H9 (cell line): Measurements from ENCODE around the gene POU6F2. TPM values are rescaled to one million over a fixed set of nuclear protein-coding genes. Genes with fewer than 3 reads are reported as not detected.
A peak's percentile ranks its signal among the peaks of the same experiment; 100 is the strongest.

ENCODE experiments used
- DNase-seq: peaks from one replicate; pipeline ENCODE4 v3.0.0-alpha.2; 2017
- H2AFZ ChIP-seq: one replicate; pipeline ENCODE4 v1.6.1; 2013; ENCODE audit warnings: mild to moderate bottlenecking, low read length, control low read depth, moderate library complexity
- H2AK5ac ChIP-seq: 2 replicates; pipeline ENCODE4 v1.6.1; 2013; ENCODE audit warnings: low read length, control low read depth, mixed read lengths; ENCODE audit not compliant: insufficient read length
- H2BK120ac ChIP-seq: one replicate; pipeline ENCODE4 v1.6.1; 2013; ENCODE audit warnings: low read depth, mild to moderate bottlenecking, low read length, control low read depth, inconsistent platforms; ENCODE audit not compliant: poor library complexity, severe bottlenecking
- H2BK12ac ChIP-seq: 2 replicates; pipeline ENCODE4 v1.6.1; 2013; ENCODE audit warnings: low read length, control low read depth, mixed read lengths, low read depth; ENCODE audit not compliant: insufficient read length
- H2BK15ac ChIP-seq: 2 replicates; pipeline ENCODE4 v1.6.1; 2013; ENCODE audit warnings: low read depth, low read length, control low read depth
- H2BK20ac ChIP-seq: one replicate; pipeline ENCODE4 v1.6.1; 2013; ENCODE audit warnings: low read depth, mild to moderate bottlenecking, low read length, control low read depth, inconsistent platforms; ENCODE audit not compliant: poor library complexity, severe bottlenecking
- H2BK5ac ChIP-seq: 2 replicates; pipeline ENCODE4 v1.6.1; 2013; ENCODE audit warnings: low read length, control low read depth, mixed read lengths; ENCODE audit not compliant: insufficient read length
- H3K14ac ChIP-seq: 2 replicates; pipeline ENCODE4 v1.6.1; 2013; ENCODE audit warnings: low read length, control low read depth; ENCODE audit not compliant: insufficient read depth
- H3K18ac ChIP-seq: 2 replicates; pipeline ENCODE4 v1.6.1; 2013; ENCODE audit warnings: low read depth, mild to moderate bottlenecking, mixed read lengths, low read length, control low read depth; ENCODE audit not compliant: insufficient read length
- H3K23ac ChIP-seq: 2 replicates; pipeline ENCODE4 v1.6.1; 2013; ENCODE audit warnings: low read length, control low read depth, mixed read lengths, low read depth; ENCODE audit not compliant: insufficient read length
- H3K23me2 ChIP-seq: 2 replicates; pipeline ENCODE4 v1.6.1; 2013; ENCODE audit warnings: low read depth, mild to moderate bottlenecking, mixed read lengths, low read length, control low read depth; ENCODE audit not compliant: insufficient read length, poor library complexity, severe bottlenecking
- H3K27ac ChIP-seq: 2 replicates; pipeline ENCODE4 v1.5.1; 2013; ENCODE audit warnings: low read length, control low read depth, mixed read lengths, low read depth; ENCODE audit not compliant: insufficient read length
- H3K27me3 ChIP-seq: 2 replicates; pipeline ENCODE4 v1.6.1; 2013; ENCODE audit warnings: low read length, control low read depth, inconsistent platforms; ENCODE audit not compliant: insufficient read depth
- H3K4ac ChIP-seq: 2 replicates; pipeline ENCODE4 v1.6.1; 2013; ENCODE audit warnings: low read depth, mild to moderate bottlenecking, control low read depth, inconsistent platforms, low read length, moderate library complexity
- H3K4me1 ChIP-seq: 2 replicates; pipeline ENCODE4 v1.6.1; 2013; ENCODE audit warnings: low read length, control low read depth, inconsistent platforms; ENCODE audit not compliant: insufficient read depth
- H3K4me2 ChIP-seq: 2 replicates; pipeline ENCODE4 v1.6.1; 2013; ENCODE audit warnings: low read length, control low read depth, mixed read lengths; ENCODE audit not compliant: insufficient read length, insufficient read depth
- H3K56ac ChIP-seq: 2 replicates; pipeline ENCODE4 v1.6.1; 2013; ENCODE audit warnings: low read depth, mild to moderate bottlenecking, mixed read lengths, low read length, control low read depth; ENCODE audit not compliant: insufficient read length
- H3K79me1 ChIP-seq: 2 replicates; pipeline ENCODE4 v1.6.1; 2013; ENCODE audit warnings: low read depth, mild to moderate bottlenecking, moderate library complexity, low read length, control low read depth, inconsistent platforms; ENCODE audit not compliant: insufficient read depth, poor library complexity, severe bottlenecking
- H3K79me2 ChIP-seq: 2 replicates; pipeline ENCODE4 v1.6.1; 2013; ENCODE audit warnings: low read length, control low read depth, inconsistent platforms; ENCODE audit not compliant: insufficient read depth
- H3K9ac ChIP-seq: 2 replicates; pipeline ENCODE4 v1.6.1; 2013; ENCODE audit warnings: low read length, control low read depth, mixed read lengths; ENCODE audit not compliant: insufficient read length; ENCODE audit errors: extremely low read depth
- H3K9me3 ChIP-seq: one replicate; pipeline ENCODE4 v1.6.1; 2013; ENCODE audit warnings: low read depth, low read length, inconsistent platforms; ENCODE audit not compliant: control insufficient read depth
- H3T11ph ChIP-seq: one replicate; pipeline ENCODE4 v1.6.1; 2013; ENCODE audit warnings: mild to moderate bottlenecking, low read length, control low read depth, inconsistent platforms
- H4K20me1 ChIP-seq: one replicate; pipeline ENCODE4 v1.6.1; 2013; ENCODE audit not compliant: control insufficient read depth, insufficient read length, insufficient read depth
- H4K5ac ChIP-seq: 2 replicates; pipeline ENCODE4 v1.6.1; 2013; ENCODE audit warnings: low read depth, mild to moderate bottlenecking, mixed read lengths, low read length, control low read depth; ENCODE audit not compliant: insufficient read length
- H4K8ac ChIP-seq: replicated peaks from 2 replicates; pipeline ENCODE4 v1.6.1; 2013; ENCODE audit warnings: low read length, control low read depth, mixed read lengths, low read depth; ENCODE audit not compliant: insufficient read length
- H4K91ac ChIP-seq: 2 replicates; pipeline ENCODE4 v1.6.1; 2013; ENCODE audit warnings: low read depth, mild to moderate bottlenecking, moderate library complexity, mixed read lengths, low read length, control low read depth; ENCODE audit not compliant: insufficient read length
- H3K27ac Mint-ChIP-seq, 3 experiments: 2 replicates in 2 of 3; 3 replicates in 1 of 3; pipeline ENCODE4 v1.8.0; 2020 to 2021; ENCODE audit warnings: mixed read lengths in 3 of 3, mild to moderate bottlenecking in 1 of 3, moderate library complexity in 1 of 3
- H3K27me3 Mint-ChIP-seq: 2 replicates; pipeline ENCODE4 v1.8.0; 2021; ENCODE audit warnings: low read depth, mild to moderate bottlenecking, moderate library complexity, mixed read lengths
- H3K36me3 Mint-ChIP-seq, 3 experiments: 2 replicates in 2 of 3; 3 replicates in 1 of 3; pipeline ENCODE4 v1.8.0; 2020 to 2021; ENCODE audit warnings: low read depth in 3 of 3, mixed read lengths in 3 of 3; ENCODE audit not compliant: insufficient read depth in 1 of 3
- H3K4me1 Mint-ChIP-seq, 2 experiments: 2 replicates each; pipeline ENCODE4 v1.8.0; 2020; ENCODE audit warnings: mixed read lengths in 2 of 2
- H3K4me3 Mint-ChIP-seq, 2 experiments: 2 replicates in 1 of 2; 3 replicates in 1 of 2; pipeline ENCODE4 v1.8.0; 2020 to 2021; ENCODE audit warnings: mild to moderate bottlenecking in 2 of 2, mixed read lengths in 2 of 2, moderate library complexity in 1 of 2
- H3K9me3 Mint-ChIP-seq, 2 experiments: 2 replicates in 1 of 2; 3 replicates in 1 of 2; pipeline ENCODE4 v1.8.0; 2020; ENCODE audit warnings: mild to moderate bottlenecking in 2 of 2, mixed read lengths in 2 of 2, moderate library complexity in 1 of 2
- CTCF ChIP-seq: fragments of 200-600 bp; sonication (generic); conservative IDR thresholded peaks from 3 replicates; pipeline ENCODE4 v1.8.0; 2021; ENCODE audit warnings: antibody characterized with exemption, mild to moderate bottlenecking
- WGBS: extraction: QIAGEN DNeasy Blood & Tissue Kit; methylation state at CpG from one replicate; pipeline ENCODE4 v1.1.7; 2013; ENCODE audit warnings: missing lambda C conversion rate, low lambda C conversion rate, mixed read lengths; ENCODE audit not compliant: insufficient read length; ENCODE audit errors: extremely low coverage; 5-methylcytosine and 5-hydroxymethylcytosine counted together
- total RNA-seq: library from RNA; stranded (reverse); gene quantifications from 2 replicates; pipeline ENCODE4 v1.2.1, GENCODE V29; 2021

The POU6F2 gene
- total RNA-seq, 1 experiment from 2014 or later = 1.9 TPM

- no peaks in the 10 kb centered on the region for H4K20me1 ChIP-seq
- no peak overlapping the region for H2BK5ac ChIP-seq
- peaks cover 27 to 30% of the 10 kb centered on the region in 2 experiments for H3K4me1 Mint-ChIP-seq
- no peaks in the 10 kb centered on the region for H3K27me3 ChIP-seq
- H4K8ac ChIP-seq = no peak overlapping the region
- no peaks in the 10 kb centered on the region for H3K27me3 Mint-ChIP-seq
- TF ChIP-seq CTCF = no peak
- H3K18ac ChIP-seq = no peak overlapping the region
- no peak overlapping the region for H3K9ac ChIP-seq
- no peaks in the 10 kb centered on the region for H3K9me3 Mint-ChIP-seq
- no peaks in the 10 kb centered on the region for H3K79me1 ChIP-seq
- H2BK15ac ChIP-seq = no peak overlapping the region
- no peak overlapping the region for H2BK20ac ChIP-seq
- no peak overlapping the region for H3K4ac ChIP-seq
- no peak overlapping the region for H2BK12ac ChIP-seq
- peak overlapping the region; percentile 6 to 95 (median 64); a peak in 5 of 7 replicates for H3K27ac Mint-ChIP-seq
- H3K14ac ChIP-seq = no peak overlapping the region
- no peak overlapping the region for H2BK120ac ChIP-seq
- H3K79me2 ChIP-seq = no peaks in the 10 kb centered on the region
- no peak overlapping the region for H3T11ph ChIP-seq
- H3K23me2 ChIP-seq = no peaks in the 10 kb centered on the region
- H3K23ac ChIP-seq = no peak overlapping the region
- H2AK5ac ChIP-seq = no peak overlapping the region
- DNase-seq = no peak
- no CpG with 5 or more reads among the region's 16 CpGs for WGBS
- H2AFZ ChIP-seq = no peak overlapping the region
- no peak overlapping the region for H4K91ac ChIP-seq
- H3K4me2 ChIP-seq = peak overlapping the region; percentile 14
- H3K27ac ChIP-seq = no peak overlapping the region
- no peaks in the 10 kb centered on the region for H3K9me3 ChIP-seq
- no peak overlapping the region for H3K56ac ChIP-seq
- no peak overlapping the region for H3K4me3 Mint-ChIP-seq
- H4K5ac ChIP-seq = no peak overlapping the region
- H3K36me3 Mint-ChIP-seq = no peaks in the 10 kb centered on the region
- H3K4me1 ChIP-seq = no peaks in the 10 kb centered on the region; the same call in 1 of the 2 replicates
Observed at GRCh38 chr7:39464350-39465054, 486.8 kb downstream of the POU6F2 start.
